ENCODE measurements around the gene CTRB2. TPM values are rescaled to one million over a fixed set of nuclear protein-coding genes. Genes with fewer than 3 reads are reported as not detected.
"Not testable (repeated sequence)": the region's sequence is repeated elsewhere in the genome, so short reads cannot be mapped to it uniquely, and the experiment has no call there.

Gene CTRB2
- total RNA-seq, 1 donor from 2014 or later: not detected

GRCh38 chr16:75228143-75228976 lies 21.4 kb upstream of the CTRB2 start:
- peaks cover 0 to 6% (median 2%) of the 10 kb centered on the region in 3 donors for H3K27me3 ChIP-seq (ENCODE audit: control insufficient read depth in 3 of 3, insufficient read depth in 3 of 3, low read length in 3 of 3)
- H3K36me3 ChIP-seq (ENCODE audit: control insufficient read depth in 3 of 3, insufficient read depth in 3 of 3, low read length in 3 of 3): peaks cover 26 to 35% (median 31%) of the 10 kb centered on the region in 3 donors
- H3K4me1 ChIP-seq (ENCODE audit: control insufficient read depth in 3 of 3, insufficient read depth in 3 of 3, low read length in 3 of 3): peaks cover 4 to 11% (median 4%) of the 10 kb centered on the region in 3 donors
- H3K27ac ChIP-seq (ENCODE audit: low read depth, low read length): no peak overlapping the region
- H3K9me3 ChIP-seq (ENCODE audit: control insufficient read depth in 3 of 3, low read length in 3 of 3): no peaks in the 10 kb centered on the region
- H3K9ac ChIP-seq (ENCODE audit: low read depth in 1 of 3, low read length in 3 of 3): no peak overlapping the region
- H3K4me3 ChIP-seq (ENCODE audit: low read length in 3 of 3): no peak overlapping the region

- Histone ChIP-seq H3K36me3 (ENCODE audit: control insufficient read depth in 3 of 3, insufficient read depth in 3 of 3, low read length in 3 of 3) (peaks cover 22 to 29% (median 24%) of the 10 kb centered on the region in 3 donors), H3K4me3 (ENCODE audit: low read length in 3 of 3) (no peak overlapping the region), H3K27ac (ENCODE audit: low read depth, low read length) (no peak overlapping the region), H3K27me3 (ENCODE audit: control insufficient read depth in 3 of 3, insufficient read depth in 3 of 3, low read length in 3 of 3) (peaks cover 0 to 6% (median 2%) of the 10 kb centered on the region in 3 donors), H3K4me1 (ENCODE audit: control insufficient read depth in 3 of 3, insufficient read depth in 3 of 3, low read length in 3 of 3) (peaks cover 4 to 10% (median 4%) of the 10 kb centered on the region in 3 donors), H3K9me3 (ENCODE audit: control insufficient read depth in 3 of 3, low read length in 3 of 3) (no peaks in the 10 kb centered on the region), H3K9ac (ENCODE audit: low read depth in 1 of 3, low read length in 3 of 3) (no peak overlapping the region)
These were observed 20.6 kb upstream of the CTRB2 start for GRCh38 chr16:75227361-75228142.

GRCh38 chr16:75226550-75227360 lies 19.8 kb upstream of the CTRB2 start:
- no peak overlapping the region for H3K4me3 ChIP-seq (ENCODE audit: low read length in 3 of 3)
- no peak overlapping the region for H3K9ac ChIP-seq (ENCODE audit: low read depth in 1 of 3, low read length in 3 of 3)
- no peaks in the 10 kb centered on the region for H3K9me3 ChIP-seq (ENCODE audit: control insufficient read depth in 3 of 3, low read length in 3 of 3)
- H3K27me3 ChIP-seq (ENCODE audit: control insufficient read depth in 3 of 3, insufficient read depth in 3 of 3, low read length in 3 of 3): peaks cover 0 to 6% (median 2%) of the 10 kb centered on the region in 3 donors
- peaks cover 20 to 26% (median 21%) of the 10 kb centered on the region in 3 donors for H3K36me3 ChIP-seq (ENCODE audit: control insufficient read depth in 3 of 3, insufficient read depth in 3 of 3, low read length in 3 of 3)
- no peak overlapping the region for H3K27ac ChIP-seq (ENCODE audit: low read depth, low read length)
- peaks cover 4 to 10% (median 4%) of the 10 kb centered on the region in 3 donors for H3K4me1 ChIP-seq (ENCODE audit: control insufficient read depth in 3 of 3, insufficient read depth in 3 of 3, low read length in 3 of 3)

- Histone ChIP-seq H3K9me3 (ENCODE audit: control insufficient read depth in 3 of 3, low read length in 3 of 3) (no peaks in the 10 kb centered on the region), H3K36me3 (ENCODE audit: control insufficient read depth in 3 of 3, insufficient read depth in 3 of 3, low read length in 3 of 3) (peaks cover 20 to 21% (median 21%) of the 10 kb centered on the region in 3 donors), H3K27me3 (ENCODE audit: control insufficient read depth in 3 of 3, insufficient read depth in 3 of 3, low read length in 3 of 3) (peaks cover 0 to 6% (median 2%) of the 10 kb centered on the region in 3 donors), H3K4me1 (ENCODE audit: control insufficient read depth in 3 of 3, insufficient read depth in 3 of 3, low read length in 3 of 3) (peaks cover 4 to 10% (median 4%) of the 10 kb centered on the region in 3 donors), H3K27ac (ENCODE audit: low read depth, low read length) (no peak overlapping the region), H3K4me3 (ENCODE audit: low read length in 3 of 3) (no peak overlapping the region), H3K9ac (ENCODE audit: low read depth in 1 of 3, low read length in 3 of 3) (no peak overlapping the region)
These were observed 18.9 kb upstream of the CTRB2 start for GRCh38 chr16:75225678-75226515.

GRCh38 chr16:75225092-75225491 lies 18.1 kb upstream of the CTRB2 start:
- Histone ChIP-seq H3K9ac (ENCODE audit: low read depth in 1 of 3, low read length in 3 of 3) (no peak overlapping the region), H3K9me3 (ENCODE audit: control insufficient read depth in 3 of 3, low read length in 3 of 3) (no peaks in the 10 kb centered on the region), H3K36me3 (ENCODE audit: control insufficient read depth in 3 of 3, insufficient read depth in 3 of 3, low read length in 3 of 3) (peaks cover 19 to 21% (median 19%) of the 10 kb centered on the region in 3 donors), H3K27me3 (ENCODE audit: control insufficient read depth in 3 of 3, insufficient read depth in 3 of 3, low read length in 3 of 3) (peaks cover 0 to 6% (median 2%) of the 10 kb centered on the region in 3 donors), H3K27ac (ENCODE audit: low read depth, low read length) (no peak overlapping the region), H3K4me3 (ENCODE audit: low read length in 3 of 3) (no peak overlapping the region), H3K4me1 (ENCODE audit: control insufficient read depth in 3 of 3, insufficient read depth in 3 of 3, low read length in 3 of 3) (peaks cover 0 to 4% (median 0%) of the 10 kb centered on the region in 3 donors)

- no peak overlapping the region for H3K9ac ChIP-seq (ENCODE audit: low read depth in 1 of 3, low read length in 3 of 3)
- H3K4me1 ChIP-seq (ENCODE audit: control insufficient read depth in 3 of 3, insufficient read depth in 3 of 3, low read length in 3 of 3): no peaks in the 10 kb centered on the region
- H3K36me3 ChIP-seq (ENCODE audit: control insufficient read depth in 3 of 3, insufficient read depth in 3 of 3, low read length in 3 of 3): peaks cover 13 to 15% (median 15%) of the 10 kb centered on the region in 3 donors
- no peak overlapping the region for H3K27ac ChIP-seq (ENCODE audit: low read depth, low read length)
- H3K27me3 ChIP-seq (ENCODE audit: control insufficient read depth in 3 of 3, insufficient read depth in 3 of 3, low read length in 3 of 3): peaks cover 0 to 6% (median 2%) of the 10 kb centered on the region in 3 donors
- H3K4me3 ChIP-seq (ENCODE audit: low read length in 3 of 3): no peak overlapping the region
- no peaks in the 10 kb centered on the region for H3K9me3 ChIP-seq (ENCODE audit: control insufficient read depth in 3 of 3, low read length in 3 of 3)
These were observed 17.5 kb upstream of the CTRB2 start for GRCh38 chr16:75224306-75225082.

- H3K27ac ChIP-seq (ENCODE audit: low read depth, low read length); H3K4me1 ChIP-seq (ENCODE audit: control insufficient read depth in 3 of 3, insufficient read depth in 3 of 3, low read length in 3 of 3); H3K4me3 ChIP-seq (ENCODE audit: low read length in 3 of 3); H3K9ac ChIP-seq (ENCODE audit: low read depth in 1 of 3, low read length in 3 of 3); H3K9me3 ChIP-seq (ENCODE audit: control insufficient read depth in 3 of 3, low read length in 3 of 3); H3K27me3 ChIP-seq (ENCODE audit: control insufficient read depth in 3 of 3, insufficient read depth in 3 of 3, low read length in 3 of 3); H3K36me3 ChIP-seq (ENCODE audit: control insufficient read depth in 3 of 3, insufficient read depth in 3 of 3, low read length in 3 of 3): not testable (repeated sequence)
These were observed 16.2 kb upstream of the CTRB2 start for GRCh38 chr16:75223129-75223528.

GRCh38 chr16:75222271-75222783 lies 15.4 kb upstream of the CTRB2 start:
- H3K27ac ChIP-seq (ENCODE audit: low read depth, low read length): no peak overlapping the region
- peaks cover 0 to 6% (median 2%) of the 10 kb centered on the region in 3 donors for H3K27me3 ChIP-seq (ENCODE audit: control insufficient read depth in 3 of 3, insufficient read depth in 3 of 3, low read length in 3 of 3)
- no peak overlapping the region for H3K4me3 ChIP-seq (ENCODE audit: low read length in 3 of 3)
- H3K9me3 ChIP-seq (ENCODE audit: control insufficient read depth in 3 of 3, low read length in 3 of 3): no peaks in the 10 kb centered on the region
- H3K36me3 ChIP-seq (ENCODE audit: control insufficient read depth in 3 of 3, insufficient read depth in 3 of 3, low read length in 3 of 3): no peaks in the 10 kb centered on the region
- no peak overlapping the region for H3K9ac ChIP-seq (ENCODE audit: low read depth in 1 of 3, low read length in 3 of 3)
- no peaks in the 10 kb centered on the region for H3K4me1 ChIP-seq (ENCODE audit: control insufficient read depth in 3 of 3, insufficient read depth in 3 of 3, low read length in 3 of 3)
